Liver (tissue), 9 donors: Measurements from ENCODE around the gene PNMA6F. TPM values are rescaled to one million over a fixed set of nuclear protein-coding genes. Genes with fewer than 3 reads are reported as not detected.
"Not testable (repeated sequence)": the region's sequence is repeated elsewhere in the genome, so short reads cannot be mapped to it uniquely, and the experiment has no call there.

ENCODE experiments used
- DNase-seq: peaks from one replicate; pipeline ENCODE4 v3.0.0-alpha.2; 2017; ENCODE audit warnings: low spot score
- H3K27ac ChIP-seq, 2 donors: one replicate each; pipeline ENCODE4 v1.7.0; 2013; ENCODE audit warnings: inconsistent platforms in 2 of 2, low read length in 2 of 2, control low read depth in 1 of 2, low read depth in 1 of 2, mild to moderate bottlenecking in 1 of 2
- H3K27me3 ChIP-seq, 4 donors: one replicate each; pipeline versions ENCODE4 v1.6.1 to v1.7.0; 2013; ENCODE audit warnings: low read length in 3 of 4, inconsistent platforms in 1 of 4, mild to moderate bottlenecking in 1 of 4, moderate library complexity in 1 of 4; ENCODE audit not compliant: control insufficient read depth in 4 of 4, insufficient read depth in 4 of 4
- H3K36me3 ChIP-seq, 4 donors: one replicate each; pipeline versions ENCODE4 v1.6.1 to v1.7.0; 2013; ENCODE audit warnings: low read length in 3 of 4, mild to moderate bottlenecking in 3 of 4, low read depth in 1 of 4, moderate library complexity in 1 of 4; ENCODE audit not compliant: control insufficient read depth in 4 of 4, insufficient read depth in 3 of 4
- H3K4me1 ChIP-seq, 4 donors: one replicate each; pipeline versions ENCODE4 v1.6.1 to v1.7.0; 2013; ENCODE audit warnings: low read length in 3 of 4, mild to moderate bottlenecking in 3 of 4, moderate library complexity in 1 of 4; ENCODE audit not compliant: control insufficient read depth in 4 of 4, insufficient read depth in 4 of 4
- H3K4me3 ChIP-seq, 3 donors: one replicate each; pipeline versions ENCODE4 v1.6.1 to v1.7.0; 2013; ENCODE audit warnings: low read length in 3 of 3, control low read depth in 1 of 3, low read depth in 1 of 3, mild to moderate bottlenecking in 1 of 3
- H3K9ac ChIP-seq, 2 donors: one replicate each; pipeline ENCODE4 v1.7.0; 2013; ENCODE audit warnings: low read length in 2 of 2, mild to moderate bottlenecking in 2 of 2, moderate library complexity in 2 of 2, control low read depth in 1 of 2, low read depth in 1 of 2
- H3K9me3 ChIP-seq, 4 donors: one replicate each; pipeline versions ENCODE4 v1.6.1 to v1.7.0; 2013; ENCODE audit warnings: low read length in 3 of 4; ENCODE audit not compliant: control insufficient read depth in 4 of 4
- ATF3 ChIP-seq: IDR thresholded peaks from 2 replicates; pipeline ENCODE4 v1.6.1; 2016; ENCODE audit warnings: antibody characterized with exemption
- CTCF ChIP-seq: fragments of 150-350 bp; IDR thresholded peaks from 2 replicates; pipeline ENCODE4 v1.5.1; 2017; ENCODE audit warnings: improper control_type of control experiment, low read depth, low read length; ENCODE audit not compliant: missing input control
- EGR1 ChIP-seq, 2 donors: IDR thresholded peaks; 2 replicates each; pipeline ENCODE4 v1.6.1; 2016 to 2018; ENCODE audit warnings: antibody characterized with exemption in 2 of 2, low read depth in 2 of 2
- FOXA2 ChIP-seq: IDR thresholded peaks from 2 replicates; pipeline ENCODE4 v1.6.1; 2016; ENCODE audit warnings: antibody characterized with exemption
- GABPA ChIP-seq, 2 donors: IDR thresholded peaks in 1 of 2; conservative IDR thresholded peaks in 1 of 2; 2 replicates each; pipeline ENCODE4 v1.6.1; 2016; ENCODE audit warnings: antibody characterized with exemption in 2 of 2, mild to moderate bottlenecking in 1 of 2, moderate library complexity in 1 of 2
- HNF4A ChIP-seq, 2 donors: conservative IDR thresholded peaks; 2 replicates each; pipeline ENCODE4 v1.6.1; 2016; ENCODE audit warnings: antibody characterized with exemption in 2 of 2, mild to moderate bottlenecking in 2 of 2
- JUND ChIP-seq, 2 donors: IDR thresholded peaks; 2 replicates each; pipeline ENCODE4 v1.6.1; 2016; ENCODE audit warnings: antibody characterized with exemption in 2 of 2
- RAD21 ChIP-seq, 2 donors: IDR thresholded peaks; 2 replicates each; pipeline ENCODE4 v1.6.1; 2016; ENCODE audit warnings: antibody characterized with exemption in 2 of 2, mild to moderate bottlenecking in 2 of 2
- REST ChIP-seq: IDR thresholded peaks from 2 replicates; pipeline ENCODE4 v1.6.1; 2016; ENCODE audit warnings: antibody characterized with exemption, mild to moderate bottlenecking
- RXRA ChIP-seq, 2 donors: IDR thresholded peaks; 2 replicates each; pipeline ENCODE4 v1.6.1; 2017 to 2018; ENCODE audit warnings: antibody characterized with exemption in 2 of 2, mild to moderate bottlenecking in 1 of 2
- SP1 ChIP-seq: IDR thresholded peaks from 2 replicates; pipeline ENCODE4 v1.6.1; 2018; ENCODE audit warnings: antibody characterized with exemption, mild to moderate bottlenecking
- TAF1 ChIP-seq: conservative IDR thresholded peaks from 2 replicates; pipeline ENCODE4 v1.6.1; 2016; ENCODE audit warnings: antibody characterized with exemption, mild to moderate bottlenecking
- ZBTB33 ChIP-seq: IDR thresholded peaks from 2 replicates; pipeline ENCODE4 v1.6.1; 2016; ENCODE audit warnings: antibody characterized with exemption
- WGBS: extraction: QIAGEN DNeasy Blood & Tissue Kit; methylation state at CpG from one replicate; pipeline ENCODE4 v1.1.7; 2013; 5-methylcytosine and 5-hydroxymethylcytosine counted together
- polyA plus RNA-seq, 2 donors: library from polyadenylated mRNA; stranded (reverse) in 1 of 2; unstranded in 1 of 2; fragments of 200-250 nt in 1 of 2; fragments of >200 nt in 1 of 2; fragmentation: Nextera tagmentation in 1 of 2; extraction: Ambion mirVana in 1 of 2; gene quantifications; one replicate each; pipeline versions ENCODE4 v1.2.1 to v1.2.3, GENCODE V29; 2013 to 2015
- total RNA-seq, 2 donors: library from RNA; depleted of rRNA; stranded (reverse); fragments of >200 nt; gene quantifications; one replicate each; pipeline ENCODE4 v1.2.3, GENCODE V29; 2014
- donor health status: healthy.
- donor health status: healthy.
- donor health status: healthy.
- donor health status: healthy.
- donor health status: healthy.

Gene PNMA6F
- total and polyA plus RNA-seq, 4 donors = not detected

- no peak for TF ChIP-seq REST
- TF ChIP-seq RAD21 (IDR thresholded peaks at IDR 0.05) = no peak
- no peak for TF ChIP-seq FOXA2
- TF ChIP-seq ATF3 = no peak
- no peak for TF ChIP-seq SP1
- TF ChIP-seq ZBTB33 = no peak
- TF ChIP-seq HNF4A (conservative IDR thresholded peaks at IDR 0.05) = no peak
- TF ChIP-seq TAF1 = no peak
Measured at GRCh38 chrX:153299855-153300254, 21.7 kb downstream of the PNMA6F start (continued).

- Histone ChIP-seq H3K27me3 (no peaks in the 10 kb centered on the region), H3K4me3 (no peak overlapping the region), H3K27ac (no peak overlapping the region), H3K36me3 (no peaks in the 10 kb centered on the region), H3K4me1 (no peaks in the 10 kb centered on the region), H3K9me3 (no peaks in the 10 kb centered on the region), H3K9ac (no peak overlapping the region)
- 84% methylated on average over 1 of the region's 1 CpG for WGBS
- TF ChIP-seq TAF1 = no peak
- TF ChIP-seq CTCF = no peak
- no peak for TF ChIP-seq RXRA (IDR thresholded peaks at IDR 0.05)
- TF ChIP-seq JUND (IDR thresholded peaks at IDR 0.05) = no peak
- TF ChIP-seq HNF4A (conservative IDR thresholded peaks at IDR 0.05) = no peak
- TF ChIP-seq EGR1 (IDR thresholded peaks at IDR 0.05; ENCODE audit: low read depth in 2 of 2) = no peak
- no peak for TF ChIP-seq SP1
- no peak for TF ChIP-seq ZBTB33
- no peak for TF ChIP-seq GABPA (IDR thresholded peaks at IDR 0.05 in 1 of 2, conservative IDR thresholded peaks at IDR 0.05 in 1 of 2)
- no peak for DNase-seq
Measured at GRCh38 chrX:153297376-153297775, 24.2 kb downstream of the PNMA6F start.

- DNase-seq, H3K9me3 ChIP-seq, H3K4me1 ChIP-seq, H3K9ac ChIP-seq, H3K27ac ChIP-seq, H3K4me3 ChIP-seq, H3K36me3 ChIP-seq, H3K27me3 ChIP-seq: not testable (repeated sequence)
- WGBS = 66% methylated on average over 3 of the region's 8 CpGs
Measured at GRCh38 chrX:153293485-153294071, 28.0 kb downstream of the PNMA6F start.

GRCh38 chrX:153288807-153289206, 32.8 kb downstream of the PNMA6F start:
- H3K4me1 ChIP-seq, H3K4me3 ChIP-seq, H3K9me3 ChIP-seq, H3K9ac ChIP-seq, DNase-seq, H3K27me3 ChIP-seq, H3K36me3 ChIP-seq, H3K27ac ChIP-seq: not testable (repeated sequence)
- WGBS = no CpG with 5 or more reads among the region's 2 CpGs
